ENCODE measurements around the gene NEU2.

GRCh38 chr2:233026198-233026813, 6.2 kb upstream of the NEU2 start:
- TF ChIP-seq CTCF (IDR thresholded peaks at IDR 0.05), result no peak
- TF ChIP-seq POLR2A (IDR thresholded peaks at IDR 0.05), result no peak

All from thyroid gland (tissue), 4 donors.